ENCODE results near the gene ARAP2.

ARAP2 gene

GRCh38 chr4:36168127-36168878, 76.0 kb downstream of the ARAP2 start:
- H3K9ac ChIP-seq (ENCODE audit: low read depth, low read length) = no peak overlapping the region
- no peaks in the 10 kb centered on the region for H3K36me3 ChIP-seq (ENCODE audit: insufficient read depth, low read depth, low read length)
- H3K27ac ChIP-seq (ENCODE audit: low read length) = no peak overlapping the region
- no peaks in the 10 kb centered on the region for H3K27me3 ChIP-seq (ENCODE audit: insufficient read depth, low read length)
- no peaks in the 10 kb centered on the region for H3K9me3 ChIP-seq (ENCODE audit: insufficient read depth, low read depth, low read length)
- no peak overlapping the region for H3K4me3 ChIP-seq (ENCODE audit: low read length)
- H3K4me1 ChIP-seq (ENCODE audit: insufficient read depth, low read length) = peaks cover 2% of the 10 kb centered on the region; the same call in 1 of the 2 replicates

- Histone ChIP-seq H3K36me3 (ENCODE audit: insufficient read depth, low read depth, low read length) (no peaks in the 10 kb centered on the region), H3K4me1 (ENCODE audit: insufficient read depth, low read length) (peaks cover 5% of the 10 kb centered on the region; the same call in 1 of the 2 replicates), H3K27ac (ENCODE audit: low read length) (no peak overlapping the region)
These were observed 78.7 kb downstream of the ARAP2 start for GRCh38 chr4:36165631-36166005.

GRCh38 chr4:36164900-36165630, 79.2 kb downstream of the ARAP2 start:
- Histone ChIP-seq H3K36me3 (ENCODE audit: insufficient read depth, low read depth, low read length) (no peaks in the 10 kb centered on the region), H3K27ac (ENCODE audit: low read length) (no peak overlapping the region), H3K4me3 (ENCODE audit: low read length) (no peak overlapping the region), H3K4me1 (ENCODE audit: insufficient read depth, low read length) (peaks cover 5% of the 10 kb centered on the region; the same call in 1 of the 2 replicates), H3K27me3 (ENCODE audit: insufficient read depth, low read length) (no peaks in the 10 kb centered on the region), H3K9ac (ENCODE audit: low read depth, low read length) (no peak overlapping the region), H3K9me3 (ENCODE audit: insufficient read depth, low read depth, low read length) (no peaks in the 10 kb centered on the region)

More at GRCh38 chr4:36165631-36166005, 78.7 kb downstream of the ARAP2 start:
- H3K9ac ChIP-seq (ENCODE audit: low read depth, low read length) = no peak overlapping the region
- H3K4me3 ChIP-seq (ENCODE audit: low read length) = no peak overlapping the region
- no peaks in the 10 kb centered on the region for H3K9me3 ChIP-seq (ENCODE audit: insufficient read depth, low read depth, low read length)
- no peaks in the 10 kb centered on the region for H3K27me3 ChIP-seq (ENCODE audit: insufficient read depth, low read length)

- Histone ChIP-seq H3K36me3 (ENCODE audit: insufficient read depth, low read depth, low read length) (no peaks in the 10 kb centered on the region), H3K4me3 (ENCODE audit: low read length) (no peak overlapping the region), H3K9ac (ENCODE audit: low read depth, low read length) (no peak overlapping the region), H3K4me1 (ENCODE audit: insufficient read depth, low read length) (peaks cover 5% of the 10 kb centered on the region; the same call in 1 of the 2 replicates), H3K27me3 (ENCODE audit: insufficient read depth, low read length) (no peaks in the 10 kb centered on the region), H3K27ac (ENCODE audit: low read length) (no peak overlapping the region), H3K9me3 (ENCODE audit: insufficient read depth, low read depth, low read length) (no peaks in the 10 kb centered on the region)
These were observed 81.1 kb downstream of the ARAP2 start for GRCh38 chr4:36163198-36163597.

- H3K27me3 ChIP-seq (ENCODE audit: insufficient read depth, low read length) = no peaks in the 10 kb centered on the region
- H3K27ac ChIP-seq (ENCODE audit: low read length) = no peak overlapping the region
- no peaks in the 10 kb centered on the region for H3K9me3 ChIP-seq (ENCODE audit: insufficient read depth, low read depth, low read length)
- H3K4me3 ChIP-seq (ENCODE audit: low read length) = no peak overlapping the region
- H3K9ac ChIP-seq (ENCODE audit: low read depth, low read length) = no peak overlapping the region
- H3K36me3 ChIP-seq (ENCODE audit: insufficient read depth, low read depth, low read length) = no peaks in the 10 kb centered on the region
- 0 out of 2 replicates have a peak, but pooled peaks cover 3% of the 10 kb centered on the region for H3K4me1 ChIP-seq (ENCODE audit: insufficient read depth, low read length)
These were observed 85.1 kb downstream of the ARAP2 start for GRCh38 chr4:36159208-36159607.

- Histone ChIP-seq H3K27ac (ENCODE audit: low read length) (no peak overlapping the region), H3K36me3 (ENCODE audit: insufficient read depth, low read depth, low read length) (no peaks in the 10 kb centered on the region), H3K27me3 (ENCODE audit: insufficient read depth, low read length) (no peaks in the 10 kb centered on the region), H3K4me1 (ENCODE audit: insufficient read depth, low read length) (peaks cover 3% of the 10 kb centered on the region; the same call in 1 of the 2 replicates), H3K4me3 (ENCODE audit: low read length) (no peak overlapping the region), H3K9me3 (ENCODE audit: insufficient read depth, low read depth, low read length) (no peaks in the 10 kb centered on the region), H3K9ac (ENCODE audit: low read depth, low read length) (no peak overlapping the region)
These were observed 91.6 kb downstream of the ARAP2 start for GRCh38 chr4:36152735-36153134.

GRCh38 chr4:36142504-36142903, 101.8 kb downstream of the ARAP2 start:
- no peak overlapping the region for H3K27ac ChIP-seq (ENCODE audit: low read length)
- H3K9ac ChIP-seq (ENCODE audit: low read depth, low read length) = no peak overlapping the region

GRCh38 chr4:36141186-36141585, 103.1 kb downstream of the ARAP2 start:
- Histone ChIP-seq H3K4me3 (ENCODE audit: low read length) (no peak overlapping the region), H3K27ac (ENCODE audit: low read length) (no peak overlapping the region), H3K36me3 (ENCODE audit: insufficient read depth, low read depth, low read length) (no peaks in the 10 kb centered on the region), H3K9me3 (ENCODE audit: insufficient read depth, low read depth, low read length) (no peaks in the 10 kb centered on the region), H3K9ac (ENCODE audit: low read depth, low read length) (no peak overlapping the region), H3K4me1 (ENCODE audit: insufficient read depth, low read length) (no peaks in the 10 kb centered on the region), H3K27me3 (ENCODE audit: insufficient read depth, low read length) (no peaks in the 10 kb centered on the region)

More at GRCh38 chr4:36142504-36142903, 101.8 kb downstream of the ARAP2 start:
- no peaks in the 10 kb centered on the region for H3K9me3 ChIP-seq (ENCODE audit: insufficient read depth, low read depth, low read length)
- H3K4me1 ChIP-seq (ENCODE audit: insufficient read depth, low read length) = no peaks in the 10 kb centered on the region
- H3K4me3 ChIP-seq (ENCODE audit: low read length) = no peak overlapping the region
- no peaks in the 10 kb centered on the region for H3K27me3 ChIP-seq (ENCODE audit: insufficient read depth, low read length)
- no peaks in the 10 kb centered on the region for H3K36me3 ChIP-seq (ENCODE audit: insufficient read depth, low read depth, low read length)

- no peaks in the 10 kb centered on the region for H3K9me3 ChIP-seq (ENCODE audit: insufficient read depth, low read depth, low read length)
- no peaks in the 10 kb centered on the region for H3K27me3 ChIP-seq (ENCODE audit: insufficient read depth, low read length)
- H3K36me3 ChIP-seq (ENCODE audit: insufficient read depth, low read depth, low read length) = no peaks in the 10 kb centered on the region
- H3K9ac ChIP-seq (ENCODE audit: low read depth, low read length) = no peak overlapping the region
- H3K27ac ChIP-seq (ENCODE audit: low read length) = no peak overlapping the region
- H3K4me3 ChIP-seq (ENCODE audit: low read length) = no peak overlapping the region
- H3K4me1 ChIP-seq (ENCODE audit: insufficient read depth, low read length) = no peaks in the 10 kb centered on the region
These were observed 103.9 kb downstream of the ARAP2 start for GRCh38 chr4:36140421-36140820.

GRCh38 chr4:36138220-36138619, 106.1 kb downstream of the ARAP2 start:
- Histone ChIP-seq H3K36me3 (ENCODE audit: insufficient read depth, low read depth, low read length) (no peaks in the 10 kb centered on the region), H3K27me3 (ENCODE audit: insufficient read depth, low read length) (no peaks in the 10 kb centered on the region), H3K4me3 (ENCODE audit: low read length) (no peak overlapping the region), H3K4me1 (ENCODE audit: insufficient read depth, low read length) (no peaks in the 10 kb centered on the region; the same call in 1 of the 2 replicates), H3K9ac (ENCODE audit: low read depth, low read length) (no peak overlapping the region), H3K27ac (ENCODE audit: low read length) (no peak overlapping the region), H3K9me3 (ENCODE audit: insufficient read depth, low read depth, low read length) (no peaks in the 10 kb centered on the region)

- Histone ChIP-seq H3K9me3 (ENCODE audit: insufficient read depth, low read depth, low read length) (no peaks in the 10 kb centered on the region), H3K27ac (ENCODE audit: low read length) (no peak overlapping the region), H3K4me1 (ENCODE audit: insufficient read depth, low read length) (no peaks in the 10 kb centered on the region; the same call in 1 of the 2 replicates), H3K9ac (ENCODE audit: low read depth, low read length) (no peak overlapping the region), H3K27me3 (ENCODE audit: insufficient read depth, low read length) (no peaks in the 10 kb centered on the region), H3K4me3 (ENCODE audit: low read length) (no peak overlapping the region), H3K36me3 (ENCODE audit: insufficient read depth, low read depth, low read length) (no peaks in the 10 kb centered on the region)
These were observed 107.0 kb downstream of the ARAP2 start for GRCh38 chr4:36137336-36137735.

GRCh38 chr4:36133658-36134057, 110.7 kb downstream of the ARAP2 start:
- H3K4me3 ChIP-seq (ENCODE audit: low read length) = no peak overlapping the region
- H3K27me3 ChIP-seq (ENCODE audit: insufficient read depth, low read length) = no peaks in the 10 kb centered on the region
- H3K4me1 ChIP-seq (ENCODE audit: insufficient read depth, low read length) = peaks cover 5% of the 10 kb centered on the region; the same call in 1 of the 2 replicates
- H3K36me3 ChIP-seq (ENCODE audit: insufficient read depth, low read depth, low read length) = no peaks in the 10 kb centered on the region
- no peak overlapping the region for H3K9ac ChIP-seq (ENCODE audit: low read depth, low read length)
- no peak overlapping the region for H3K27ac ChIP-seq (ENCODE audit: low read length)
- no peaks in the 10 kb centered on the region for H3K9me3 ChIP-seq (ENCODE audit: insufficient read depth, low read depth, low read length)
